Smooth muscle cell (in vitro differentiated cells): ENCODE data around the gene NNMT. TPM values are rescaled to one million over a fixed set of nuclear protein-coding genes. Genes with fewer than 3 reads are reported as not detected.
A peak's percentile ranks its signal among the peaks of the same experiment; 100 is the strongest.

Experiments used
- DNase-seq: peaks from one replicate; lab custom pipeline; 2025; ENCODE audit not compliant: unreplicated experiment; lab: John Stamatoyannopoulos, UW
- H2AFZ ChIP-seq: fragments of 200-600 bp; sonication (generic); 2 replicates; pipeline ENCODE4 v1.6.0; 2016; ENCODE audit warnings: antibody characterized with exemption, low read depth, mild to moderate bottlenecking
- H3F3A ChIP-seq: fragments of 200-600 bp; sonication (generic); 2 replicates; pipeline ENCODE4 v1.6.0; 2017; ENCODE audit warnings: antibody characterized with exemption, low read depth
- H3K27ac ChIP-seq: fragments of 200-600 bp; sonication (generic); 2 replicates; pipeline ENCODE4 v1.5.1; 2016; ENCODE audit warnings: low read depth, mild to moderate bottlenecking
- H3K27me3 ChIP-seq: fragments of 200-600 bp; sonication (generic); 2 replicates; pipeline ENCODE4 v1.6.1; 2016; ENCODE audit warnings: low read depth, mild to moderate bottlenecking
- H3K36me3 ChIP-seq: fragments of 200-600 bp; sonication (generic); 2 replicates; pipeline ENCODE4 v1.5.1; 2016; ENCODE audit warnings: low read depth
- H3K4me1 ChIP-seq: fragments of 200-600 bp; sonication (generic); 2 replicates; pipeline ENCODE4 v1.5.1; 2016; ENCODE audit warnings: low read depth
- H3K4me2 ChIP-seq: fragments of 200-600 bp; sonication (generic); 2 replicates; pipeline ENCODE4 v1.6.0; 2016; ENCODE audit warnings: mild to moderate bottlenecking
- H3K4me3 ChIP-seq: fragments of 200-600 bp; sonication (generic); 2 replicates; pipeline ENCODE4 v1.5.1; 2016; ENCODE audit warnings: mild to moderate bottlenecking
- H3K79me2 ChIP-seq: fragments of 200-600 bp; sonication (generic); 2 replicates; pipeline ENCODE4 v1.6.0; 2016; ENCODE audit warnings: low read depth, mild to moderate bottlenecking
- H3K9ac ChIP-seq: fragments of 200-600 bp; sonication (generic); 2 replicates; pipeline ENCODE4 v1.6.0; 2016; ENCODE audit warnings: low read depth
- H3K9me3 ChIP-seq: fragments of 200-600 bp; sonication (generic); replicated peaks from 2 replicates; pipeline ENCODE4 v1.5.1; 2016; ENCODE audit warnings: low read depth
- H4K20me1 ChIP-seq: fragments of 200-600 bp; sonication (generic); 2 replicates; pipeline ENCODE4 v1.6.0; 2016; ENCODE audit warnings: low read depth
- CTCF ChIP-seq: fragments of 200-600 bp; sonication (generic); IDR thresholded peaks from 2 replicates; pipeline ENCODE4 v1.5.1; 2017; ENCODE audit warnings: borderline replicate concordance, mild to moderate bottlenecking, antibody characterized with exemption; ENCODE audit not compliant: insufficient read depth, poor library complexity, severe bottlenecking
- WGBS: methylation state at CpG from one replicate; pipeline ENCODE4 v1.1.7; 2016; ENCODE audit warnings: low lambda C conversion rate; 5-methylcytosine and 5-hydroxymethylcytosine counted together
- polyA plus RNA-seq: library from polyadenylated mRNA; unstranded; fragments of >200 nt; fragmentation: Nextera tagmentation; extraction: Ambion mirVana; gene quantifications from 2 replicates; pipeline ENCODE4 v1.2.1, GENCODE V29; 2016
- total RNA-seq: library from RNA; depleted of rRNA; stranded (reverse); fragments of >200 nt; gene quantifications from 2 replicates; pipeline ENCODE4 v1.2.3, GENCODE V29; 2014

Gene NNMT
- total and polyA plus RNA-seq, 2 experiments from 2014 or later, result 397 to 814 TPM

- Histone ChIP-seq H3F3A (peaks cover 1% of the 10 kb centered on the region), H3K4me2 (no peak overlapping the region), H3K79me2 (no peaks in the 10 kb centered on the region), H3K9me3 (no peaks in the 10 kb centered on the region), H4K20me1 (no peaks in the 10 kb centered on the region), H3K36me3 (no peaks in the 10 kb centered on the region), H2AFZ (no peak overlapping the region), H3K4me1 (peaks cover 5% of the 10 kb centered on the region), H3K4me3 (no peak overlapping the region), H3K27me3 (no peaks in the 10 kb centered on the region), H3K9ac (no peak overlapping the region), H3K27ac (no peak overlapping the region)
- TF ChIP-seq CTCF, result no peak
- DNase-seq, result no peak
- 95% methylated on average over 7 of the region's 7 CpGs for WGBS
Measured at GRCh38 chr11:114284914-114285313, 11.3 kb upstream of the NNMT start.

- Histone ChIP-seq H3K27me3 (no peaks in the 10 kb centered on the region), H3K9me3 (peaks cover 4% of the 10 kb centered on the region), H3F3A (peaks cover 7% of the 10 kb centered on the region), H3K4me1 (peaks cover 5% of the 10 kb centered on the region), H2AFZ (no peak overlapping the region), H3K79me2 (no peaks in the 10 kb centered on the region), H3K9ac (no peak overlapping the region), H4K20me1 (no peaks in the 10 kb centered on the region), H3K4me2 (peak overlapping the region; percentile 46), H3K27ac (no peak overlapping the region), H3K36me3 (no peaks in the 10 kb centered on the region), H3K4me3 (no peak overlapping the region)
- WGBS, result 57% methylated on average over 3 of the region's 3 CpGs
- TF ChIP-seq CTCF, result no peak
- DNase-seq, result no peak
Measured at GRCh38 chr11:114285599-114285998, 10.6 kb upstream of the NNMT start.

- Histone ChIP-seq H3K27me3 (no peaks in the 10 kb centered on the region), H3K9me3 (peaks cover 4% of the 10 kb centered on the region), H3K27ac (no peak overlapping the region), H4K20me1 (no peaks in the 10 kb centered on the region), H3K9ac (no peak overlapping the region), H3K4me3 (no peak overlapping the region), H3K79me2 (no peaks in the 10 kb centered on the region), H3K4me2 (no peak overlapping the region), H3K4me1 (peaks cover 5% of the 10 kb centered on the region), H3K36me3 (no peaks in the 10 kb centered on the region), H3F3A (peaks cover 13% of the 10 kb centered on the region), H2AFZ (no peak overlapping the region)
- no peak for TF ChIP-seq CTCF
- DNase-seq, result no peak
- WGBS, result 94% methylated on average over 3 of the region's 3 CpGs
Measured at GRCh38 chr11:114286229-114286628, 10.0 kb upstream of the NNMT start.

- peaks cover 11% of the 10 kb centered on the region for H3K4me1 ChIP-seq
Measured at GRCh38 chr11:114287154-114287553, 9.0 kb upstream of the NNMT start.

More at GRCh38 chr11:114287154-114287553, 9.0 kb upstream of the NNMT start:
- Histone ChIP-seq H3K27me3 (no peaks in the 10 kb centered on the region), H3K9me3 (peaks cover 4% of the 10 kb centered on the region), H3K4me2 (no peak overlapping the region), H3K9ac (no peak overlapping the region), H2AFZ (no peak overlapping the region), H4K20me1 (no peaks in the 10 kb centered on the region), H3K79me2 (no peaks in the 10 kb centered on the region), H3K27ac (no peak overlapping the region), H3K36me3 (no peaks in the 10 kb centered on the region), H3F3A (peaks cover 19% of the 10 kb centered on the region), H3K4me3 (no peak overlapping the region)
- no peak for TF ChIP-seq CTCF
- no peak for DNase-seq
- WGBS, result 76% methylated on average over 2 of the region's 2 CpGs
